SK-N-SH (cell line): ENCODE results near the gene PABPN1. TPM values are rescaled to one million over a fixed set of nuclear protein-coding genes. Genes with fewer than 3 reads are reported as not detected.

Experiments used
- CTCF ChIA-PET: fragments of 300-600, 350-600 bp; formaldehyde crosslinking; extraction: SDS; loops from one replicate; lab custom pipeline; 2021; lab: Yijun Ruan, JAX
- POLR2A ChIA-PET: fragments of 350-600 bp; sonication (Branson Sonifier 250); formaldehyde crosslinking; extraction: SDS; loops from one replicate; lab custom pipeline; 2020; ENCODE audit warnings: antibody characterized with exemption, inconsistent platforms; lab: Yijun Ruan, JAX
- DNase-seq: peaks from one replicate; pipeline ENCODE4 v3.0.0; 2012
- H2AFZ ChIP-seq: fragments of 200-600 bp; sonication (generic); 2 replicates; pipeline ENCODE4 v1.8.1; 2016; ENCODE audit warnings: antibody characterized with exemption, mild to moderate bottlenecking, low read depth
- H3F3A ChIP-seq: fragments of 200-600 bp; sonication (generic); replicated peaks from 2 replicates; pipeline ENCODE3; 2016; ENCODE audit warnings: antibody characterized with exemption, mild to moderate bottlenecking; ENCODE audit not compliant: insufficient read depth
- H3K27ac ChIP-seq, 2 experiments: fragments of 200-500 bp in 1 of 2; fragments of 200-600 bp in 1 of 2; sonication (Bioruptor generic) in 1 of 2; sonication (generic), shearing (Covaris generic) in 1 of 2; 2 replicates each; pipeline versions ENCODE4 v1.5.1 to v1.6.1; 2014 to 2016; ENCODE audit warnings: low read depth in 2 of 2, inconsistent platforms in 1 of 2, low read length in 1 of 2, mild to moderate bottlenecking in 1 of 2, mixed read lengths in 1 of 2
- H3K27me3 ChIP-seq: fragments of 200-600 bp; sonication (generic), shearing (Covaris generic); 2 replicates; pipeline ENCODE4 v1.6.1; 2016; ENCODE audit warnings: mixed run types; ENCODE audit not compliant: insufficient read depth
- H3K36me3 ChIP-seq, 2 experiments: fragments of 200-500 bp in 1 of 2; fragments of 200-600 bp in 1 of 2; sonication (Bioruptor generic) in 1 of 2; sonication (generic) in 1 of 2; replicated peaks in 1 of 2; 2 replicates each; pipeline versions ENCODE3 to v1.5.1; 2014 to 2016; ENCODE audit warnings: low read length in 1 of 2, mild to moderate bottlenecking in 1 of 2; ENCODE audit not compliant: insufficient read depth in 2 of 2, control insufficient read depth in 1 of 2
- H3K4me1 ChIP-seq, 2 experiments: fragments of 200-500 bp in 1 of 2; fragments of 200-600 bp in 1 of 2; sonication (Bioruptor generic) in 1 of 2; sonication (generic), shearing (Covaris generic) in 1 of 2; 2 replicates each; pipeline versions ENCODE4 v1.5.1 to v1.6.1; 2014 to 2016; ENCODE audit warnings: low read depth in 1 of 2, low read length in 1 of 2, mixed run types in 1 of 2; ENCODE audit not compliant: insufficient read depth in 2 of 2, control insufficient read depth in 1 of 2
- H3K4me2 ChIP-seq: fragments of 200-600 bp; sonication (generic), shearing (Covaris generic); 2 replicates; pipeline ENCODE4 v1.6.1; 2017; ENCODE audit warnings: mixed run types
- H3K4me3 ChIP-seq, 2 experiments: fragments of 200-500 bp in 1 of 2; fragments of 200-600 bp in 1 of 2; sonication (Bioruptor generic) in 1 of 2; sonication (generic), shearing (Covaris generic) in 1 of 2; 2 replicates each; pipeline versions ENCODE4 v1.5.1 to v1.8.1; 2014 to 2016; ENCODE audit warnings: low read depth in 2 of 2, inconsistent platforms in 1 of 2, low read length in 1 of 2, mild to moderate bottlenecking in 1 of 2, mixed read lengths in 1 of 2, moderate library complexity in 1 of 2
- H3K79me2 ChIP-seq: fragments of 200-600 bp; sonication (generic); 2 replicates; pipeline ENCODE4 v1.8.1; 2017; ENCODE audit warnings: mild to moderate bottlenecking; ENCODE audit not compliant: insufficient read depth
- H3K9ac ChIP-seq: fragments of 200-600 bp; sonication (generic); 2 replicates; pipeline ENCODE4 v1.6.1; 2017; ENCODE audit warnings: mixed run types
- H3K9me2 ChIP-seq: fragments of 200-600 bp; sonication (generic); 2 replicates; pipeline ENCODE4 v1.6.1; 2017; ENCODE audit warnings: mixed run types
- H3K9me3 ChIP-seq: fragments of 200-600 bp; sonication (generic); 2 replicates; pipeline ENCODE4 v1.6.1; 2017; ENCODE audit warnings: mixed run types, mild to moderate bottlenecking, moderate library complexity
- H4K20me1 ChIP-seq: fragments of 200-600 bp; sonication (generic); 2 replicates; pipeline ENCODE4 v1.6.1; 2017; ENCODE audit warnings: mild to moderate bottlenecking, mixed run types; ENCODE audit not compliant: insufficient read depth
- CHD2 ChIP-seq: fragments of 150-350 bp; IDR thresholded peaks from 2 replicates; pipeline ENCODE4 v1.6.1; 2018; ENCODE audit warnings: low read length; ENCODE audit not compliant: partially characterized antibody
- EP300 ChIP-seq, 2 experiments: IDR thresholded peaks; 2 replicates each; pipeline versions ENCODE4 v1.4.0 to v1.6.1; 2012; ENCODE audit warnings: borderline replicate concordance in 1 of 2, low read depth in 1 of 2, low read length in 1 of 2
- EZH2phosphoT487 ChIP-seq: fragments of 200-600 bp; sonication (generic); IDR thresholded peaks from 2 replicates; pipeline ENCODE4 v1.6.1; 2017; ENCODE audit warnings: low read depth, mixed run types, mild to moderate bottlenecking, antibody characterized with exemption, moderate library complexity, borderline replicate concordance
- FOSL2 ChIP-seq: IDR thresholded peaks from 2 replicates; pipeline ENCODE4 v1.4.0; 2012; ENCODE audit warnings: low read depth, mild to moderate bottlenecking, moderate library complexity, borderline replicate concordance
- FOXJ3 ChIP-seq: sonication (generic); formaldehyde crosslinking; IDR thresholded peaks from 2 replicates; pipeline ENCODE4 v1.5.1; 2020; ENCODE audit warnings: mild to moderate bottlenecking, missing genetic modification reagents
- FOXM1 ChIP-seq: IDR thresholded peaks from 2 replicates; pipeline ENCODE4 v1.4.0; 2012; ENCODE audit warnings: low read depth, mild to moderate bottlenecking
- GATA2 ChIP-seq: sonication (generic); formaldehyde crosslinking; IDR thresholded peaks from 2 replicates; pipeline ENCODE4 v1.5.0; 2020; ENCODE audit warnings: mild to moderate bottlenecking, missing genetic modification reagents
- JUND ChIP-seq: IDR thresholded peaks from 2 replicates; pipeline ENCODE4 v1.4.0; 2012
- MEF2A ChIP-seq: IDR thresholded peaks from 2 replicates; pipeline ENCODE4 v1.4.0; 2012; ENCODE audit warnings: low read depth, borderline replicate concordance
- MXI1 ChIP-seq: IDR thresholded peaks from 2 replicates; pipeline ENCODE4 v1.6.1; 2012; ENCODE audit warnings: mild to moderate bottlenecking, low read depth, low read length, improper control_type of control experiment
- PBX3 ChIP-seq: IDR thresholded peaks from 2 replicates; pipeline ENCODE4; 2012
- POLR2AphosphoS5 ChIP-seq: IDR thresholded peaks from 2 replicates; pipeline ENCODE4 v1.6.1; 2012; ENCODE audit warnings: low read depth, low read length
- RAD21 ChIP-seq: IDR thresholded peaks from 2 replicates; pipeline ENCODE4 v1.6.1; 2012; ENCODE audit warnings: mild to moderate bottlenecking, low read length
- RCOR1 ChIP-seq: fragments of 150-350 bp; IDR thresholded peaks from 2 replicates; pipeline ENCODE4 v1.6.1; 2017; ENCODE audit warnings: antibody characterized with exemption, low read length
- RXRA ChIP-seq: IDR thresholded peaks from 2 replicates; pipeline ENCODE4 v1.4.0; 2012; ENCODE audit warnings: low read depth, mild to moderate bottlenecking, borderline replicate concordance
- SIN3A ChIP-seq: IDR thresholded peaks from 2 replicates; pipeline ENCODE4 v1.6.1; 2012; ENCODE audit warnings: low read depth, mild to moderate bottlenecking, low read length, moderate library complexity, borderline replicate concordance
- SMC3 ChIP-seq: IDR thresholded peaks from 2 replicates; pipeline ENCODE4 v1.6.1; 2012; ENCODE audit warnings: low read depth, low read length, improper control_type of control experiment
- TAF1 ChIP-seq: IDR thresholded peaks from 2 replicates; pipeline ENCODE4 v1.6.1; 2012; ENCODE audit warnings: low read depth, mild to moderate bottlenecking, low read length, moderate library complexity, borderline replicate concordance
- USF1 ChIP-seq: IDR thresholded peaks from 2 replicates; pipeline ENCODE4 v1.4.0; 2012; ENCODE audit warnings: low read depth, borderline replicate concordance
- USF2 ChIP-seq: fragments of 150-350 bp; IDR thresholded peaks from 2 replicates; pipeline ENCODE4 v1.6.1; 2017; ENCODE audit warnings: antibody characterized with exemption, low read length, low read depth, borderline replicate concordance
- YY1 ChIP-seq: IDR thresholded peaks from 2 replicates; pipeline ENCODE4 v1.4.0; 2012; ENCODE audit warnings: low read depth, mild to moderate bottlenecking
- ZBTB33 ChIP-seq: IDR thresholded peaks from 2 replicates; pipeline ENCODE4 v1.4.0; 2012; ENCODE audit warnings: low read depth, borderline replicate concordance
- WGBS: methylation state at CpG from one replicate; pipeline ENCODE4 v1.1.6; 2017; ENCODE audit warnings: low lambda C conversion rate; 5-methylcytosine and 5-hydroxymethylcytosine counted together
- polyA plus RNA-seq, 3 experiments: library from polyadenylated mRNA; depleted of rRNA; stranded (reverse); fragments of >200 nt; gene quantifications; 2 replicates each; pipeline ENCODE4 v1.2.3, GENCODE V29; 2012

PABPN1 gene
- polyA plus RNA-seq, 1 of the 3 experiments (the other 2 are of a cell fraction): 266 TPM

- no peak overlapping the region for H2AFZ ChIP-seq
- H3K4me2 ChIP-seq: no peak overlapping the region
- H3K27me3 ChIP-seq: no peaks in the 10 kb centered on the region
- ChIA-PET POLR2A (no interaction called here), CTCF (interaction anchor here (1.6 to 13.2 kb wide), 2 partner anchors 55 to 61 kb away, joined by 4 to 179 read pairs; partner anchors contain the start of gene CMTM5)
- no peak overlapping the region for H3K27ac ChIP-seq
- no peaks in the 10 kb centered on the region for H4K20me1 ChIP-seq
- H3K4me3 ChIP-seq: no peak overlapping the region
- H3K36me3 ChIP-seq: peaks cover 40 to 44% of the 10 kb centered on the region in 2 experiments
- 83% methylated on average over 2 of the region's 2 CpGs for WGBS
- H3F3A ChIP-seq: peaks cover 41% of the 10 kb centered on the region
- no peaks in the 10 kb centered on the region for H3K9me2 ChIP-seq
- TF ChIP-seq MXI1: no peak
- TF ChIP-seq RCOR1: no peak
- no peak for TF ChIP-seq USF1
- no peak for TF ChIP-seq EZH2phosphoT487
- no peak for TF ChIP-seq EP300 (IDR thresholded peaks at IDR 0.05; ENCODE audit: borderline replicate concordance in 1 of 2, low read depth in 1 of 2, low read length in 1 of 2)
- TF ChIP-seq POLR2AphosphoS5: no peak
- TF ChIP-seq, all 33 proteins: peak for 0
- no peak for DNase-seq
- Histone ChIP-seq H3K9ac (no peak overlapping the region), H3K9me3 (no peaks in the 10 kb centered on the region), H3K4me1 (peaks cover 13 to 19% of the 10 kb centered on the region in 2 experiments; a peak in 3 of 4 replicates), H3K79me2 (peaks cover 43% of the 10 kb centered on the region)
Observed at GRCh38 chr14:23324455-23324846, 3.2 kb downstream of the PABPN1 start.

- Histone ChIP-seq H3K9me3 (no peaks in the 10 kb centered on the region), H3K9ac (no peak overlapping the region), H3K36me3 (peaks cover 34 to 38% of the 10 kb centered on the region in 2 experiments), H3K27ac (no peak overlapping the region; a peak in 1 of 4 replicates), H3K4me2 (no peak overlapping the region)
- POLR2A ChIA-PET: no interaction called here
- TF ChIP-seq SIN3A (no peak), FOXJ3 (CRISPR knock-in tag) (no peak), CHD2 (no peak), MEF2A (no peak), USF1 (no peak), USF2 (no peak), FOXM1 (no peak), EP300 (IDR thresholded peaks at IDR 0.05; ENCODE audit: borderline replicate concordance in 1 of 2, low read depth in 1 of 2, low read length in 1 of 2) (no peak), SMC3 (no peak), RXRA (no peak), GATA2 (CRISPR knock-in tag) (no peak), PBX3 (no peak), MXI1 (no peak), JUND (no peak), ZBTB33 (no peak), RAD21 (no peak), TAF1 (no peak), FOSL2 (no peak), RCOR1 (no peak), YY1 (no peak)
- TF ChIP-seq, all 33 proteins: peak for 0
- no peak overlapping the region for H2AFZ ChIP-seq
- no peak overlapping the region for H3K4me3 ChIP-seq
- no peaks in the 10 kb centered on the region for H3K27me3 ChIP-seq
- peaks cover 38% of the 10 kb centered on the region for H3K79me2 ChIP-seq
- H3F3A ChIP-seq: peaks cover 35% of the 10 kb centered on the region
- H4K20me1 ChIP-seq: no peaks in the 10 kb centered on the region
- no peak for DNase-seq
- peaks cover 13 to 16% of the 10 kb centered on the region in 2 experiments; a peak in 3 of 4 replicates for H3K4me1 ChIP-seq
- CTCF ChIA-PET: interaction anchor here (1.6 to 13.2 kb wide), 2 partner anchors 55 to 60 kb away, joined by 4 to 179 read pairs; partner anchors contain the start of gene CMTM5
- WGBS: 92% methylated on average over 7 of the region's 7 CpGs
- H3K9me2 ChIP-seq: no peaks in the 10 kb centered on the region
Observed at GRCh38 chr14:23324993-23325392, 3.7 kb downstream of the PABPN1 start.
